Measurements from ENCODE around the gene ASH1L.

The ASH1L gene

DNA sequence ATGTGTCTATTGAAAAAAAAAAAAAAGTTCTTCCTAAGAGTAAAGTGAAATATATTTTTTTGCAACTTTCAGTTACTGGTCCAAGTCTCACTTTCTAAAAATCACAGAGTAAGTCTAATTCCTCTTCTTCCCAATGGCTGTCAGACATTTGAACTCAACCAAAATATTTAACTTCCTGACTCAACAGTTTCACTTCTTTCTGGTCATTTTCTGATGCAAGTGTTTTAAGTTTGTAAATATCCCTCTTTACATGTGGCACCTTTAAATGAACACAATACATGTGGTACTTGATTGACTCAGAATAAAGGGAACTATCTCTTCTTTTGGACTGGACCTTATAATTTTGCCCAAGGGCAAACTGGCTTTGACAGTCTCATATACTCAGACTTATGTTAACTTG is 76.7 kb downstream of the ASH1L start:
- Histone ChIP-seq H3K27ac (no peak overlapping the region), H3K4me1 (ENCODE audit: control insufficient read depth in 1 of 2, insufficient read depth in 1 of 2, low read depth in 1 of 2, low read length in 1 of 2) (no peaks in the 10 kb centered on the region), H3K36me3 (peaks cover 21% of the 10 kb centered on the region), H3K9me3 (no peaks in the 10 kb centered on the region), H3K4me3 (ENCODE audit: low read depth in 1 of 2, low read length in 1 of 2) (no peak overlapping the region), H3K27me3 (no peaks in the 10 kb centered on the region)
- TF ChIP-seq, protein P1, sequence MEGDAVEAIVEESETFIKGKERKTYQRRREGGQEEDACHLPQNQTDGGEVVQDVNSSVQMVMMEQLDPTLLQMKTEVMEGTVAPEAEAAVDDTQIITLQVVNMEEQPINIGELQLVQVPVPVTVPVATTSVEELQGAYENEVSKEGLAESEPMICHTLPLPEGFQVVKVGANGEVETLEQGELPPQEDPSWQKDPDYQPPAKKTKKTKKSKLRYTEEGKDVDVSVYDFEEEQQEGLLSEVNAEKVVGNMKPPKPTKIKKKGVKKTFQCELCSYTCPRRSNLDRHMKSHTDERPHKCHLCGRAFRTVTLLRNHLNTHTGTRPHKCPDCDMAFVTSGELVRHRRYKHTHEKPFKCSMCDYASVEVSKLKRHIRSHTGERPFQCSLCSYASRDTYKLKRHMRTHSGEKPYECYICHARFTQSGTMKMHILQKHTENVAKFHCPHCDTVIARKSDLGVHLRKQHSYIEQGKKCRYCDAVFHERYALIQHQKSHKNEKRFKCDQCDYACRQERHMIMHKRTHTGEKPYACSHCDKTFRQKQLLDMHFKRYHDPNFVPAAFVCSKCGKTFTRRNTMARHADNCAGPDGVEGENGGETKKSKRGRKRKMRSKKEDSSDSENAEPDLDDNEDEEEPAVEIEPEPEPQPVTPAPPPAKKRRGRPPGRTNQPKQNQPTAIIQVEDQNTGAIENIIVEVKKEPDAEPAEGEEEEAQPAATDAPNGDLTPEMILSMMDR (IDR thresholded peaks at IDR 0.05) = no peak

DNA sequence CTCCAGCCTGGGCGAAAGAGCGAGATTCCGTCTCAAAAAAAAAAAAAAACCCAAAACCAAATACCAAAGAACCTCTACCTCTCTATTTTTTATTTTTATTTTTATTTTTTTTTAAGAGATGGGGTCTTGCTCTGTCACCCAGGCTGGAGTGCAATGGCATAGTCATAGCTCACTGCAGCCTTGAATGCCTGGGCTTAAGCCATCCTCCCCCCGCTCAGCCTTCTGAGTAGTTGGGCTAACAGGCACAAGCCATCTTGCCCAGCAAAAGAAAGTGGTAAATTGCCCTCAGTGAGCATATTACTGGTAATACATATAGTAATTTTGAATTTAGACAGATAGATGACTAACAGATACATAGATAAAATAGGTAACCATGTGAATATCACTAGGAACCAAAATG is 77.4 kb downstream of the ASH1L start:
- no peaks in the 10 kb centered on the region for H3K9me3 ChIP-seq
- H3K36me3 ChIP-seq = peaks cover 28% of the 10 kb centered on the region
- H3K27me3 ChIP-seq = no peaks in the 10 kb centered on the region
- TF ChIP-seq, protein P1 (IDR thresholded peaks at IDR 0.05) = no peak
- H3K27ac ChIP-seq = no peak overlapping the region
- no peak overlapping the region for H3K4me3 ChIP-seq (ENCODE audit: low read depth in 1 of 2, low read length in 1 of 2)
- H3K4me1 ChIP-seq (ENCODE audit: control insufficient read depth in 1 of 2, insufficient read depth in 1 of 2, low read depth in 1 of 2, low read length in 1 of 2) = no peaks in the 10 kb centered on the region

DNA sequence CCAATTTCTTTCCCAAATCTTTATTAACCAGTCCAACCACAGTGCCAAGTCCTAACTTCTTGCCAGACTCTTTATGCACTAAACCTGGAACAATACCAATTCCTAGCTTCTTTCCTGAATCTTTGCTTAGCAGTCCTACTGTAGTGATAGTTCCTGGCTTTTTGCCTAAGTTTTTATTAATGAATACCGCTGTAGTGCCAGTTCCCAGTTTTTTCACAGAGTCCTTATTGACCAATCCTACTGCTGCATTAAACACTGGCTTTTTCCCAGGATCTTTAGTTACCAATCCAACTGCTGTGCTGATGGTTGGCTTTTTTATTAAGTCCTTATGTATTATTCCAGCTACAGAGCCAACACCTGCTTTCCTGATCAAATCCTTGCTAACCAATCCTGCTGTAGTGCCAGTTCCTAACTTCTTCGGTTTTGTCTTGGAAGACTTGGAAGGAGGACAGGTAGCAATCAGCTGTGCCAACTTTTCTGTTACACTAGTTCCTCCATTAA is 80.8 kb downstream of the ASH1L start:
- H3K36me3 ChIP-seq = peaks cover 41% of the 10 kb centered on the region
- no peaks in the 10 kb centered on the region for H3K9me3 ChIP-seq
- H3K4me1 ChIP-seq (ENCODE audit: control insufficient read depth in 1 of 2, insufficient read depth in 1 of 2, low read depth in 1 of 2, low read length in 1 of 2) = no peaks in the 10 kb centered on the region
- TF ChIP-seq, protein P1 (IDR thresholded peaks at IDR 0.05) = no peak
- no peak overlapping the region for H3K4me3 ChIP-seq (ENCODE audit: low read depth in 1 of 2, low read length in 1 of 2)
- H3K27ac ChIP-seq = no peak overlapping the region
- no peaks in the 10 kb centered on the region for H3K27me3 ChIP-seq

DNA sequence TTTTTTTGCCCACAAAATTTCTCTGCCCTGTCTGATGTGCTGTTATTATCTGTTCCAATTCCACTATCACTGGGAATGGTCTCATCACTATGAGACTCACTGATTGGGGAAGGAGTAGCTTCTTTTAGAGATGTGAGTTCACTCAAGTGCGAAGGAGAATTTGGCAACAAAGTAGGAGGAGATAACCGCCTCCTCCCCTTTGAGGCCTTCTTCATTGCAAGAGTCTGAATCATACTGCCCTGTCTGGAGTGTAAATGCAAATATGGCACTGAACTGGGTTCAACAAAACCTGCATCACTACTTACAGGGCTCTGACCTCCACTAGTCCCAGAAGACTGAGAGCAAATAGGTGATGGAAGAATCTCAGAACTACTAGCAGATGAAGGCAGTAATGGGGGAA is 83.4 kb downstream of the ASH1L start:
- Histone ChIP-seq H3K27me3 (no peaks in the 10 kb centered on the region), H3K4me3 (ENCODE audit: low read depth in 1 of 2, low read length in 1 of 2) (no peak overlapping the region), H3K27ac (no peak overlapping the region), H3K4me1 (ENCODE audit: control insufficient read depth in 1 of 2, insufficient read depth in 1 of 2, low read depth in 1 of 2, low read length in 1 of 2) (no peaks in the 10 kb centered on the region), H3K36me3 (peaks cover 51% of the 10 kb centered on the region), H3K9me3 (no peaks in the 10 kb centered on the region)
- TF ChIP-seq, protein P1 (IDR thresholded peaks at IDR 0.05) = no peak

DNA sequence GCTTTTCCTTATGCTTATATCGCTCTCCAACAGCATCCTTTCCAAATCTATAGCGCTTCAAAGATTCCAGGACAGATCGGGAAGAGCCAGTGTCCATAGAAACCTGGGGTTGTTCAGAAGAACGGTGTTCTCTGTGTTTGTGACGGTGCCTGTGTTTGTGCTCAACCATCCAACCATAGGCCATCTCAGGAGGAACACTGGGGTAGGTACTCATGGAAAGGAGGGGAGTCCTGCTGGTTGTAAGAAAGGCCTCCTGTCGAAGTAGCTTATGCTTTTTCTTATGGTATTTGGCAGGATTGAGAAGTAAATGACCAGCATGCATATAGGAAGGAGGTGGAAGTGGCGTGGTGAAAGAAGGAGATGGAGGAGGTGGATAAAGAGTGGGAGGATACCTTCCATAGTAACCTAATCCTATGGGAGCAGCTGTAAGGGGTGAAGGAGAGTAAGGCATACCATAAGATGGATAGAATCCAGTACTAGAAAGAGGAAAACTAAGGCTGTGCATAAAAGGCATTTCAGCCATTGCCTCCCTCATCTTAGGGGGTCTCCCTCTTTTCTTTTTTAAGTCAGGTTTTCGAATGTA is 84.2 kb downstream of the ASH1L start:
- Histone ChIP-seq H3K27ac (no peak overlapping the region), H3K27me3 (no peaks in the 10 kb centered on the region), H3K4me1 (ENCODE audit: control insufficient read depth in 1 of 2, insufficient read depth in 1 of 2, low read depth in 1 of 2, low read length in 1 of 2) (no peaks in the 10 kb centered on the region), H3K4me3 (ENCODE audit: low read depth in 1 of 2, low read length in 1 of 2) (no peak overlapping the region), H3K36me3 (peaks cover 51% of the 10 kb centered on the region), H3K9me3 (no peaks in the 10 kb centered on the region)
- TF ChIP-seq, protein P1 (IDR thresholded peaks at IDR 0.05) = no peak
